HG02759 (cell line): ENCODE measurements around the gene HOXA11.

ENCODE experiments used
- ATAC-seq: cut with Tn5 transposase; IDR thresholded peaks from one replicate; pipeline ENCODE4 v1.9.1; 2021; ENCODE audit warnings: mild to moderate bottlenecking, moderate library complexity; ENCODE audit not compliant: unreplicated experiment

HOXA11 gene

DNA sequence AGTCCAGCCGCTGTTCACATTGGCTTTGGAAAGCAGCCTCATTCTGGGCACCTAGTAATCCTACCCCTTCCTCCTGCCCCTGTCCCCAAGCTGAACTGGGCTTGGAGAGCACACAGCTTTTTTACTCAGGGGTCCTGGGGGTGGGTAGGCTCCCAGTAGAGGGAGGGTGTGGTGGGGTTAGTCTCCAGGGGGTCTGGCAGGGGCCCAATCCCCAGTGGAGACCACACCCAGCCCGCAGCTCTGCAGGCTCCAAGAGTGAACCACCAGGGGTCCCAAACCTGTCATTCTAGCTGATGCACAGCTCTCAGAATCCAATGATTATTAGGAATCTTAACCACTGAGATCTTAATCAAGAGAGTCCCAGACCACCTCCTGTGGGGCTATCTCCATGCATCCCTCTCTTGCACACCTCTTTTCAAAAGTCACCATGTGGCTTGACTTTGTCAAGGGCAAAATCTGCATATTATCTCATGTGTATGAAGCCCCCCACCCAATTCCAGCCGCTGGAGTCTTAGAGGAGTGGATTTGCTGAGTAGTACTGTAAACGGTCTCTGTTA is 2.7 kb downstream of the HOXA11 start:
- no peak for ATAC-seq

DNA sequence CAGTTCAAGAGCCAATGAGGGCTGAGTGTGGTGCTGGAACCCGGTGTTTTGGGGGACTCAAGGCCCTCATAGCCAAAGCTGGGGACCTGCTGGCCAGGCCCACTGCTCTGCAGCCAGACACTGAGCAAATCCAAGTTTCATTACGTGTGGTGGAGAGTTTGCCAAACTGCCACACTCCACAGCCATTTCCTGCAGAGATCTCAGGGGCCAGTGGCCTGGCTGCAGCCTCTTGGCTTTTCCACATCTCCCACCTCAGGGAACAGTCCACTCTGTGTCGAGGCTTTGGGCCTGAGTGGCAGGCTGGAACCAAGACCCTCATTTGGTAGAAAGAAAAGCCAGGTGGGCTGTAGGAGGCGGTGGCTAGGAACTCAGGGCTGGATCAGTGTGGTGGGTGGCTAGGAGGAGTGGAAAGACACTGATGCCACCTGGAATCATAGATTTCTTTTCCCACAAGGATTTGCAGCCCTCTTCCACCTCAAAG is 3.2 kb downstream of the HOXA11 start:
- no peak for ATAC-seq

DNA sequence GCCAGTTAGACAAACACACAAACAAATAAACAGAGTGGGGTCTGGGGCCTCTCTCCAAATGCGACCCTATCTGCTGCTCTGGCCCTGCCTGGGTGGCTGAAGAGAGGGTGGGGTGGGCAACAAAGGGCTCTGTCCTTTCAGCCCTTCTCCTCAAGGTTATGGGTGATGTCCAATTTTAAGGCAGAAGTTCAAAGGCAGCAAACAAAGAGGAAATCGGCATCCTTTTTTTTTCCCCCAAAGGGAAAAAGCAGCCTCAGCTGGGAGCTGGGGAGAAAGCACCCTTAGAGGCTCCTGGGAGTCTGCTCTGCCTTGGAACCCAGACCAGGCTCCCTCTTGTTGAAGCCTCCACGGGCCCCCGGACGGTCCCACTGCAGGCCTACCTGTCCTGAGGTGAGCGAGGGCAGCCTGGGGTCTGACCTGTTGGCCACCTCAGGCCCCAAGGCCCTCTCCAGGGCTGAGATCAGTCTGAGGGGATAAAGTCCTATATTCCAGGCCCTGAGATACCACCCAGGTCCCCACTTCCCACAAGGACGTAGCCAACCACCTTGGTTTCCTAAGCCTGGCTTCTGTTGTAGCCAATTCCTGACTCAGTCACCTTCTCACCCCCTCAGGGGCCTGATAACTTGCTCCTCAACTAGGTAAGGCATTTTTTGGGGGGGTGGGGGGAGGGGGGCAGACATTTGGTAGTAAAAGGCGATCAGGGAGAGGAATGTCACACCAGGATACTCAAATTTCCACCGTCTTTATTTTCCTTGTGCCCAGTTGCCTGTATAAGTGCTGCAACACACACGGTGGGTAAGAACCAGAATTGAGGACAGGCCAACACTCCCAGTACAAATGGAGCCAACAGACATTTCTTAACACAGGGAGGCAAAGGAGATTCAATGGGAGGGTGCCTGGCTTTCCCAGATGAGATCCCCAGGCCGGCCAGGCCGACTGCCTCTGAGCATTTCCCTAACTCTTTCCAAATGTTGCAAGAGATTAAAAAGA is 4.3 kb downstream of the HOXA11 start:
- ATAC-seq, result no peak

DNA sequence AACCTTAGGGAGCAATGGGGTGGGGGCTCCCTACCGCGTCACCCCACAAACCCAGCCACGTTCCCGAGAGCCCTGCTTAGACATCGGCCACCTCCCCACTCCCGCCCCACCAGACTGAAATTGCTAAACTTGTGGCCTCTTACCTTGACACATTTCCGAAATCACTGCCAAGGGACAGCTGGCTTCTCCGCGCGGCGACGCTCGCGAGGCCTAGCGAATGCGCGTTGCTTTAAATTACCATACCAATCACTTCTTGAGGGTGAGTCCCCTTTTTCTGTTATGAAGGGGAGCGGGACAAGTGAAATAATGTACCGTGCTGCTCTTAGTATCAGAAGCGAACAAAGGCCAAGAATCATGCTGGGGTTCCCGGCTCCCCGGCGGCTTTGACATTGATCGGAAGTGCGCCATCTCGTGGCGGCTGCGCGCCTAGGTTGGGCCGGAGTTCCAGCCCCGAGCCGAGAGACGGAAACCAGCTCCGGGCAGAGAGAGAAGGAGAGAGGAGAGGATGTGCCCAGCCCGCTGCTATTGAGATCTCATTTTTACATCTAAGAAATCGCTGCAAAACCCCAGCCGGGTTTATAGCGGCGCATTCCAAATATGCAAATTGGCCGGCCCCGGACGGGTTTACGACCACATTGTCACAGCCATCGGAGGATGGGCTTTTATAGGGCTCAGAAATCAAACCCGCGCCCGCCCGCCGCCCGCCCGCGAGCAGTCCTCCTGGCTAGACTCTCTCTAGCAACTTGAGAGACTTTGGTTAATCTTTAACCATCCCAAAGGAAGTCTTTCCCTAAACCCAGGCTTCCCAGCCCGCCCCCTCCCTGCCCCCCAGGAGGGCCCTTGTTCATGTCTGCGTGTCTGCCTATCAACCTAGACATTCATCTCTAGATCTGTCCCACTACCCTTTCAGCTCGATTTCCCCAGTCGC is 5.3 kb downstream of the HOXA11 start:
- no peak for ATAC-seq

DNA sequence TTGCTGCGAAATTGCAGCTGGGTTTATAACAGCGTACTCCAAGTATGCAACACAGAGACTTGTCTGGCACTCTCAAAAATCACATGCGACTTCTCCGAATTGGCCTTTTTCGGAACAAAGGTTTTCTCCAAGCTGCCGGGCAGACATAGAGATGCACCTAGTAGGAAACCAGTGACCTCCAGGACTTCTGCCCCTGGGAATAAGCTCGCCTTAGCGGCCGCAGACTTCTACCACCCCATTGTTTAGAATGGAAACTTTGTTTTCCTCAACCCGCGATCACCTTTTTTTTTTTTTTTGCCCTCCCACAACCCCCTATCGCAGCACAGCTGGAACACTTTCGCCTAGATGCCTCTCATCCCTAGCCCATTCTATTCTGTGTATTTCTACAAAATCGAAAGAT is 6.0 kb downstream of the HOXA11 start:
- ATAC-seq, result no peak

DNA sequence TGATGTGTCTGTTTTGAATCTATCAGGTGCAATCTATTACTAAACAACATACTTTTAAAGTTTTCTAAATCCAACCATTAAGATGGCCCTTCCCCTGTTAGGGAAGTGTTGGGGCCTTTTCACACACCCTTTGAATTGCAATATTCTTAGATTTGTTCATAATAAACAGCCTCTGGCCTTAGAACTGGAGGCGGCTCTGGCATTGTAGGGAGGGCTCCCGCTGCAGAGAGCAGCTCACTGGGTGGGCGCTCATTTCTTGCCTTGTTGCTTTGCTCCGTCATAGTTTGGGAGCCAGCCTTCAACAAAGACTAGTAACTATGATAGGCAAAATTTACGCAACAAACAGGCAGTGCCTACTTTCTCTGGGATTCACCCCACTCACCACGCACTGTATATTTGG is 6.7 kb downstream of the HOXA11 start:
- ATAC-seq, result no peak

DNA sequence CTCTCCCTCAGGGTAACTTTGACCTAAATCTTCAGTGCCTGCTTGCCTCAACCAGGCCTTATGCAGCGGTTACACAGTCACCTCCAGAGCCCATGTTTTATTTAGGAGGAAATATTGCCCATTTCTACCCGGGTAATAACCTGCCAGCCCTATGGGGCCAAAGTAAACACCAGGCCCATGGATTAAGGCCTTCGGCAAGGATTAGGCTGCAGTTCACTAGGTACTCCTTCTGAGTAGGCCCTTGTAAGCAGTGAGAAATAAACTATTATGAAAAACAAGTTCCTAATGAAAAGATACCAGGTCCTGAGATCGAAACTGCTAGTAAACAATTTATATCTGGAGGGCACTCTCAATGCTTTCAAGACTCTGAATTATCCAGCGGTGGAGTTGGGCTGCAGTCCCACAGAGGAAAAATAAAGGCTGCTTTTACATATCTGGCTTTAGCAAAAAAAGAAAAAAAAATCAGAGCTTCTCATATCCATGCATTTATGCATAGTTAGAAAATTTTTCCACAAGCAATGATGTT is 7.2 kb downstream of the HOXA11 start:
- no peak for ATAC-seq

DNA sequence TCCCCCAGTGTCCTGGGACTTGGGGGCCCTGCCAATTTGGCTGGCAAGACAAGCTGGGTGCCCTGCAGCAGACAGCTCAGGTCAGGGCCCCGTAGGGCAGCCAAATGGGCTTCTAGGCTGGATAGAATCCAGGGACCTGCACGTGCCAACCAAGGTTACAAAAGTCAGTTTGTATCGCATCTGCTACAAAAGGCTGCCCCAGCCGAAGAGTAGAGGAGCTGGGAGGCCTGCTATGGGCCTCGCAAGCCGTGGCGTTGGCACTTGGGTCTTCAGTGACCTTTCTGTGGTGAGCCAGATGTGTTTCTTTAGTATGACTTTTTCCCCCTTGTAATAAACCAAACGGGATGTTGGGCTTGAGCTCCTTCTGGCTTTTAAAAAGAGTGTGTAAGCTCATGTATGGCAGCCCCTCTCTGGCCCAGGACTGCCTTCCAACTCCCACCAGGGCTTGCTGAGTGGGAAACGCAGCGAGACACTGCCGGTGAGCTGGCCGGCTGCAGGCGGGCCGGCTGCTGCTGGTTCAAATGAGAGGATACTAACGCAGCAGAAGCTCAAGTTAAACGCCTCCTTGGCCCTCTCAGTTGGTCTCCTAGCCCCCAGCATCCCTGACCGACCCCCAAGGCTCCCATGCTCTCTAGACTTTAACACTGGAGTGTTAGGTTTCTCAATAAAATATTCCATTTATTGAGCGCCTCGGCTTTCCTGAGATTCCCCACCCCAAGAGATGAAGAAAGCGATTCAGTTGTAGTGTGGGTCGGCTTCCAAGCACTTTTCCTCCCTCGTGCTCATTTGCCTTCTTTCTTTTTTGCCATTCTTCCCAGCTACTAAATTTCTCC is 7.9 kb downstream of the HOXA11 start:
- ATAC-seq, result no peak

DNA sequence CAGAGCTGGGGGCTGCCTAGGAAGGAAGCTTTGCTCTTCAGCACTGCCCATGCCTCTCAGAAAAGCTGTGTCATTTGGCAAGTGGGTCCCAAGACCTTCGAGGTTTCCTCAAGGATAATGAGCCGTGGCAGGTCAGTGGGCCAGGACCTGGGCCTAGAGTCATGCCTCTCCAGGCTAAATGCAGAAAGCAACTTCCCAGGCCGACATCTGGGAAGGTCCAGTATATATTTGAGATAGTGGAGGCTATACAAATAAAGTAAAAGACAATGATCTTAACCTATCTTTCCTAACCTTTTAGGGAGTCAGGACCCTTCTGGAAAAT is 8.5 kb downstream of the HOXA11 start:
- no peak for ATAC-seq

DNA sequence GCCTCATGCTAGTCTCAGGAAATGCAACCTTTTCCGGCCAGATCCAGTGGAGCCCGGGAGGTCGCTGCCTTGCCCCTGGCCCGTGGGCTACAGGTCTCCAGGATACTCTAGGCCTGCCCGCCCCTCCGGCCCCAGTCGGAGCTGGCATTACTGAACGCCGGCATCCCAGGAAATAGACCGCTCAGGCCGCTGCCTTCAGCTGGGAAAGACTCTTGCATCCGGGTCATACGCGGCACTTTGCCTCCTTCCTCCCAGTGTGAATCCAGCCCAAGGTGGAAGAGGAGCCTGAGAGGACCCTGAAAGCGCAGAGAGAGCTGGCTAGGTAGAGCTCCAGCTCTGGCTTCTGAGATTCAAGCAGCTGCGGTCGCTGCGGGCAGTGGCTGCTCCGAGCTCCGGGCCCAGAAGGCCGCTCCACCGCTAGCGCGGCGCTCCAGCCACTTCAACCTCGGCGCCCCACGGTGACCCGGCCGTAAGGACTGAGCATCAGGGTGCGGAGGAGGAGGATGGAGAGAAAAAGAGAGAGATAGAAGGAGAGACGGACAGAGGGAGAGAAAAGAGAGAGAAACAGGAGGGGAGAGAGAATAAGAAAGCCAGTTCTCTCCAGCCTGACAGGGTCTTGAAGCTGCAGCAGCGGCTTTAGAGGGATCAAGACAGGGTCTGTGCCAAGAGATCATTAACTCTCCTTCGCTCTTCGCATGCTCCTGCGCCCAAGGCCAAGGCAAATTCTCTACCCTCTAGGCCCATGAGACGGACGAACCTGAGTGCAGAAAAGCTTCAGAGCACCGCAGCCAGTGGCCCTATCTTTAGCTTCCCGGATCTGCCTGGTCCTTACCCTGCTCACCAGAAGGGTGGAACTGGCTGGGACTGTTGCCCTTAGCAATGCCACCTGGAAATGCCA is 9.2 kb downstream of the HOXA11 start:
- no peak for ATAC-seq

DNA sequence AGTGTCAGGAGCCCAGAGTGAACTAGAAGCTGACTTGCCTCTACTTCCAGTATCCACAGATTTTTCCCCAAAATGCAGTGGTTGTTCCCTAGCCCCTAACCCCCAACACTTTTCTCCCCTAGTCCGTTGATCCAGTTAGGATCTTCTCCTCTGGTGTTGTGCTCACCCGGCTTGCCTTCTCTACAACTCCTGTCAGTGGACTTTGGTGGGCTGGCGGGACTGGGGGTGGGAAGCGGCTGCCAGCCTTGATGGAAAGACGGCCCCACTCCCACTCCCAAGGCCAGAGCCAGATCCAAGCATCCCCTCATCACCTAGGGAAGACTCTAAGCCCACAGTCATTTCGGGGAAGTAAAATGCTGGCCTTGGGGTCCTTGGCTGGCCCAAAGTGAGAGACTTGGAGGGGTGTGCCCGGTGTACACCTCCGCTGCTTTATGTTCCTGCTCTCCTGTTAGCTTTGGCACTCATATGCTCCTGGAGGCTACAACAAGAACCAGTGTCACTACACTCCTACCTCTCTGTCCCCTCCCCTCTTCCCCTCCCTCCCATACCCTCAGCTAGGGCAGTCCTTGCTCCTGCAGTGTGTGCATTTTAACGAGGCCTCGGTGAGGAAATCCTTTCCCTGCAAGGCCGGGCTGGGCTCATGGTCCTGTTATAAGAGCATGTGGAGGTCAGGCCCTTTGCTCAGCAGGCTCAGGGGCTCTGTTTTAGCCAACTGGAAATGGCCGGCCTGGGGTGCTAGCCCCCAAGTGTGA is 10.0 kb downstream of the HOXA11 start:
- ATAC-seq, result no peak

DNA sequence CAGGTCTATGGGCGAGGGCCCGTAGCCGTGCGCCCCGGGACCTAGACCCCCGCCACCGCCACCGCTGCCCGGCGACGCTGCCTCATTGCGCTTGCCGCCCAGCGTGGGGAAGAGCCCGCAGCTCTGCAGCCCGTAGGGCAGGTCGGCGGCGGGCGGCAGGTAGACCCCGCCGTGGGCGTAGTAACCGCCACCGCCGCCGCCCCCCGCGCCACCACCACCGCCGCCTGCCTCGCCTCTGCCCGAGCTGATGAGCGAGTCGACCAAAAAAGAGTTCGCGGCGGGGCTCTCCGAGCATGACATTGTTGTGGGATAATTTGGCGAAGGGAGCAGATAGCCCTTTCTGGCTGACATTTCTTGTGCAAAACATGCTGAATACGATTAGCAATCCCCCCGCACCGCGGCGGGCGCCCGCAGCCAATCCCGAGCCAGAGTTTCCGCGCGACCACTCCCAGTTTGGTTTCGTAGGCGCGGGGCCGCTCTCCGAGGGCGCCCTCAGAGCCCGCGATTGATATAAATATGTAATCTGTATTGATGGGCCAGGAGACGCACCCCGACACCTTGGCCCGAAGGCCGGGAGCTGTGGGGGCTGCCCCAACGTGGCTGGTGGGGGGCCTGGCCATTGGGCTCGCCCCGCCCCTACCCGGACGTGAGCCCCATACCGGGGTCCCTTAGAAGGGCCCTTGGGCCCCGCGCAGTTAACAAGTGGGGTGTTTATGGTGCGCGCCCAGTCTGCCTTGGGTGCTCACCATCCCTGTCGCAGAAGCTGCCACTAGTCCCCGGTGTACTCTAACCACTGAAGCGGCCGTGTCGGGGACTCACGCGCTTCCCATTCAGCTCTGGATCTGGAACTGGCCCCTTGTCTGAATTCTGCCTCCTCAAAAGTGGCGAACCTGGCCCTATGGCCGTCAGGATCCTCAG is 10.8 kb downstream of the HOXA11 start, which contains the start of gene HOXA10:
HOXA10 (minus strand) TSS at position 365 of the 918 bp plus-strand sequence; CDS start at position 351, 14 bp downstream.
- no peak for ATAC-seq

DNA sequence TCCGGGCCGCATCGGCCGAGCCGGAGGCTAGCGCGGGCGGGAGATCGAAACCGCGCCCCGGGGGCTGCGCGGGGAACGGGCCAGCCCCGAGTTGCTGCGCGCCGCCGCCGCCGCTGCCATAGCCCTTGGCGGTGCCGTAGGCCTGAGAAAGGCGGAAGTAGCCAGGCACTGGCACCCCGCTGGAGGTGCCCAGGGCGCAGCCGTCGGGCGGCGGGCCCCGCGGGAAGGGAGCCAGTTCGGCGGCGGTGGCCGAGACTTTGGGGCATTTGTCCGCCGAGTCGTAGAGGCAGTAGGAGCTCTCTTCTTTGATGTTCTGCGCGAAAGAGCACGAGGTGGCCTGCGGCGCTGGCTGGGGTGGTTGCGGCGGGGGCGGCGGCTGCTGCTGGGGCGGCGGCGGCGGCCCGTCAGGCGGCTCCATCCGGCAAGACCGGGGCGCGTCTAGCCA is 11.5 kb downstream of the HOXA11 start:
- no peak for ATAC-seq

DNA sequence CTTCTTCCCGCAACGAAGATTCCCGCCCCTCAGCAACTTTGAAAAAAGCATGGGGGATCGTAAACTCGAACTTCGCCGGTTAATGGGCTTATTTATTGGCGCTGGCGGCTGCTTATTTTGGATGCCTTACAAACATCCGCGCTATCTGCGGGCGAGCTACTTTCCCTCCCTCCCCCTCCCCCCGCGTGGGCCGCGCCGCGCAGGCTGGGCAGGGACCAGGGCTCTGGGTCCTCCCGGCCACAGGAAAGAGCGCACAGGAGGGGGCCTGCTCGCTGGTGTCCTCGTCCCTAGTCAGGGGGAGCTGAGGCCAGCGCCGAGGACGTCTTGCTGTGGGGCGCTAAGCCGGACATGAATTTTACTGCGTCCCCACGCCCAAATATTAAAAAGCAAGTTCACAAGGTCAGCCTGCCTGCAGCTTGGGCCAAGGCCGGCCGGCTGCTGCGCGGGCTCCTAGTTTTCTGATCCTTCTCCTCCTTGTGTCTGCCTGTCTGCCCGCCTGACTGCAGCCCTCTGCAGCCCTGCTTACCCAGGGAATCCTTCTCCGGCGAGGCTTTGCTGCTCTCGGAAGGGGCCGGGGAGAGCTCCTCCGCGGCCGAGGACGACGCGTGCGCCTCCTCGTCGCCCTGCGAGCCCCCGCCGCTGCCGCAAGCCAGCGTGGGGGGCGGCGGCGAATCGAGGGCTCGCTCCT is 12.1 kb downstream of the HOXA11 start:
- ATAC-seq, result no peak

DNA sequence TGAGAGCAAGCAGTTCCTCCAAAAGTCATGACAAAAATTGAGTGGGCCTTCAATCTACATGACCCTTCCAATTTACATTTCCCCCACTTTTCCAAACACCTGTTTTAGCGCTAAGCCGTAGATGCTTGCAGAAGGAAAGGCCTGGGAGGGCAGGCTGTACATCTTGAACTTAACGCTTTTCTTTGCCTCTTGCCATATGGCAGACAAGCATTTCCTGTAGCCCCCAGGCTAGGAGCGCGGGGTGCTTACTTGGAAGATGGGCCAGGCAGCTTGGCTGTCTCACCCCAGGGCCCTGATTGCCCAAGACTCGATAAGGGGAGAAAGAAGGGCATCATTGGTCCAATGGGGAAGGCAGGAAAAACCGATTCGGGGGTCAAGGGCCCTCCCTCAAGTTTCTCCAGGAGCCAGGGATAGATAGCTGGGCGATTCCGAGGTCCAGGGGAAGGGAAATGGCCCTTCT is 12.7 kb downstream of the HOXA11 start:
- no peak for ATAC-seq

DNA sequence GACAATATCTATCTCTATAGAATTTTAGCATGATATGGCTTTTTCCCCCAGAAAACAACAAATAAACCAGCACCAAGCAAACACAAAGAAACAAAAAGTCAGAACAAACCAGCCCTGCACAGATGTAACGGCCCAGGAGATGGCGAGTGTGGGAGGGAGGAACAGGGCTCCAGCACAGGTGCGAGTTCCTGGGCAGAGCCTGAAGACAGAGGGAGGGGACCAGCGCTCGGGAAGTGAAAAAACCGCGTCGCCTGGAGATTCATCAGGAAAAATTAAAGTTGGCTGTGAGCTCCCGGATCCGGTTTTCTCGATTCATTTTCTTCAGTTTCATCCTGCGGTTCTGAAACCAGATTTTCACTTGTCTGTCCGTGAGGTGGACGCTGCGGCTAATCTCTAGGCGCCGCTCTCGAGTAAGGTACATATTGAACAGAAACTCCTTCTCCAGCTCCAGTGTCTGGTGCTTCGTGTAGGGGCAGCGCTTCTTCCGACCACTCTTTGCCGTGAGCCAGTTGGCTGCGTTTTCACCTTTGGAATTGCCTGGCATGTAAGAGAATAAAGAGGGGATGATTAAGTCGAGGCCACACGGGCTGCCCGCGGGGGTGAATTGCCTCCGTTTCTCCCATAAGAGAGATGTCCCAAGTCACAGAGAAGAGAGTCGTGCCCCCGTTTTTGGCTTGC is 13.3 kb downstream of the HOXA11 start:
- no peak for ATAC-seq
